ENCODE data around the gene PCDHB15.
"Not testable (repeated sequence)": the region's sequence is repeated elsewhere in the genome, so short reads cannot be mapped to it uniquely, and the experiment has no call there.

PCDHB15 gene

DNA sequence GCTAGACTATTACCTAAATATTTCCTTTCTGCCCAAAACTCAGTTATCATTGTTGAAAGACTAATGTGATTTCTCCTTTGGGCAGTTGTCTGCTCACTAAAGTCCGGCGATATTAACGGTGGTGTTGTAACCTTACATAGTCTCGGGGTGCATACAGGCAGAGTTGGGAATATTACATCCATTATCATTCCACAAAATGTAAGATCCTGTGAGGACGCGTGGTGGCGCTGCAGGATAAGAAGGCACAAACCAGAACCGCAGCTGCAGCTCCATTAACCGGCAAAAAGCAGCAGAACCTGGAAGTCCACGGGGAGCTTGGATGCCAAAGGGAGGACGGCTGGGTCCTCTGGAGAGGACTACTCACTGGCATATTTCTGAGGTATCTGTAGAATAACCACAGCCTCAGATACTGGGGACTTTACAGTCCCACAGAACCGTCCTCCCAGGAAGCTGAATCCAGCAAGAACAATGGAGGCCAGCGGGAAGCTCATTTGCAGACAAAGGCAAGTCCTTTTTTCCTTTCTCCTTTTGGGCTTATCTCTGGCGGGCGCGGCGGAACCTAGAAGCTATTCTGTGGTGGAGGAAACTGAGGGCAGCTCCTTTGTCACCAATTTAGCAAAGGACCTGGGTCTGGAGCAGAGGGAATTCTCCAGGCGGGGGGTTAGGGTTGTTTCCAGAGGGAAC lies 31.4 kb upstream of the PCDHB15 start, which contains the start of gene PCDHB13:
Gene PCDHB13, plus strand, starts transcription at position 264 of the 684 bp plus-strand sequence. Its CDS starts 205 bp downstream, at position 469.
- H4K91ac ChIP-seq (ENCODE audit: low read depth, low read length, poor library complexity); H2AK5ac ChIP-seq (ENCODE audit: low read depth, low read length); H3K27ac ChIP-seq (replicated peaks; ENCODE audit: low read length); H2BK12ac ChIP-seq (ENCODE audit: low read length); H4K8ac ChIP-seq (ENCODE audit: low read depth, low read length); H2BK5ac ChIP-seq (ENCODE audit: low read length); H3K18ac ChIP-seq (ENCODE audit: low read length); H2AFZ ChIP-seq (ENCODE audit: low read length); H3K79me1 ChIP-seq (ENCODE audit: low read depth, low read length); H3K9ac ChIP-seq (ENCODE audit: low read depth, low read length, poor library complexity); H2BK15ac ChIP-seq (ENCODE audit: low read length); H3K36me3 ChIP-seq (replicated peaks in 1 of 2; ENCODE audit: control insufficient read depth in 2 of 2, insufficient read depth in 2 of 2, low read length in 2 of 2); H3K4ac ChIP-seq (ENCODE audit: low read length); H3K14ac ChIP-seq (ENCODE audit: low read length); H3K4me3 ChIP-seq (ENCODE audit: low read length in 2 of 2); H2BK120ac ChIP-seq (ENCODE audit: low read depth, low read length); H3K4me2 ChIP-seq (ENCODE audit: insufficient read depth, low read length, poor library complexity, severe bottlenecking); H3K27me3 ChIP-seq (ENCODE audit: control insufficient read depth in 3 of 3, insufficient read depth in 3 of 3, low read depth in 1 of 3, low read length in 3 of 3); DNase-seq (ENCODE audit: low spot score); H3K23ac ChIP-seq (ENCODE audit: low read depth, low read length, poor library complexity); H3K4me1 ChIP-seq (ENCODE audit: control insufficient read depth in 2 of 2, insufficient read depth in 1 of 2, low read depth in 1 of 2, low read length in 2 of 2): not testable (repeated sequence)
- WGBS, 2 donors (ENCODE audit: extremely low coverage in 2 of 2, insufficient read length in 2 of 2, insufficient replicate concordance in 1 of 2): no CpG with 5 or more reads among the region's 18 CpGs
- H3K9me3 ChIP-seq (replicated peaks in 1 of 2; ENCODE audit: control insufficient read depth in 2 of 2, insufficient read depth in 1 of 2, low read depth in 1 of 2, low read length in 2 of 2): peaks cover 2 to 15% of the 10 kb centered on the region in 2 donors

DNA sequence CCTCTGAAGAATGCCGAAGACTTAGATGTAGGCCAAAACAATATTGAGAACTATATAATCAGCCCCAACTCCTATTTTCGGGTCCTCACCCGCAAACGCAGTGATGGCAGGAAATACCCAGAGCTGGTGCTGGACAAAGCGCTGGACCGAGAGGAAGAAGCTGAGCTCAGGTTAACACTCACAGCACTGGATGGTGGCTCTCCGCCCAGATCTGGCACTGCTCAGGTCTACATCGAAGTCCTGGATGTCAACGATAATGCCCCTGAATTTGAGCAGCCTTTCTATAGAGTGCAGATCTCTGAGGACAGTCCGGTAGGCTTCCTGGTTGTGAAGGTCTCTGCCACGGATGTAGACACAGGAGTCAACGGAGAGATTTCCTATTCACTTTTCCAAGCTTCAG lies 30.6 kb upstream of the PCDHB15 start:
- H4K8ac ChIP-seq (ENCODE audit: low read depth, low read length); H2BK12ac ChIP-seq (ENCODE audit: low read length); H3K27me3 ChIP-seq (ENCODE audit: control insufficient read depth in 3 of 3, insufficient read depth in 3 of 3, low read depth in 1 of 3, low read length in 3 of 3); H2AFZ ChIP-seq (ENCODE audit: low read length); H3K9ac ChIP-seq (ENCODE audit: low read depth, low read length, poor library complexity); H3K18ac ChIP-seq (ENCODE audit: low read length); H3K79me1 ChIP-seq (ENCODE audit: low read depth, low read length); H2AK5ac ChIP-seq (ENCODE audit: low read depth, low read length); H3K4me1 ChIP-seq (ENCODE audit: control insufficient read depth in 2 of 2, insufficient read depth in 1 of 2, low read depth in 1 of 2, low read length in 2 of 2); H2BK120ac ChIP-seq (ENCODE audit: low read depth, low read length); H3K23ac ChIP-seq (ENCODE audit: low read depth, low read length, poor library complexity); H2BK5ac ChIP-seq (ENCODE audit: low read length); DNase-seq (ENCODE audit: low spot score); H3K14ac ChIP-seq (ENCODE audit: low read length); H2BK15ac ChIP-seq (ENCODE audit: low read length); H3K4me2 ChIP-seq (ENCODE audit: insufficient read depth, low read length, poor library complexity, severe bottlenecking); H3K4ac ChIP-seq (ENCODE audit: low read length); H3K36me3 ChIP-seq (replicated peaks in 1 of 2; ENCODE audit: control insufficient read depth in 2 of 2, insufficient read depth in 2 of 2, low read length in 2 of 2); H3K4me3 ChIP-seq (ENCODE audit: low read length in 2 of 2); H3K27ac ChIP-seq (replicated peaks; ENCODE audit: low read length); H4K91ac ChIP-seq (ENCODE audit: low read depth, low read length, poor library complexity): not testable (repeated sequence)
- H3K9me3 ChIP-seq (replicated peaks in 1 of 2; ENCODE audit: control insufficient read depth in 2 of 2, insufficient read depth in 1 of 2, low read depth in 1 of 2, low read length in 2 of 2): peaks cover 2 to 20% of the 10 kb centered on the region in 2 donors
- WGBS, 2 donors (ENCODE audit: extremely low coverage in 2 of 2, insufficient read length in 2 of 2, insufficient replicate concordance in 1 of 2): no CpG with 5 or more reads among the region's 12 CpGs

DNA sequence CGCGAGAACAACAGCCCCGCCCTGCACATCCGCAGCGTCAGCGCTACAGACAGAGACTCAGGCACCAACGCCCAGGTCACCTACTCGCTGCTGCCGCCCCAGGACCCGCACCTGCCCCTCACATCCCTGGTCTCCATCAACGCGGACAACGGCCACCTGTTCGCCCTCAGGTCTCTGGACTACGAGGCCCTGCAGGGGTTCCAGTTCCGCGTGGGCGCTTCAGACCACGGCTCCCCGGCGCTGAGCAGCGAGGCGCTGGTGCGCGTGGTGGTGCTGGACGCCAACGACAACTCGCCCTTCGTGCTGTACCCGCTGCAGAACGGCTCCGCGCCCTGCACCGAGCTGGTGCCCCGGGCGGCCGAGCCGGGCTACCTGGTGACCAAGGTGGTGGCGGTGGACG lies 29.7 kb upstream of the PCDHB15 start:
- peaks cover 2 to 21% of the 10 kb centered on the region in 2 donors for H3K9me3 ChIP-seq (replicated peaks in 1 of 2; ENCODE audit: control insufficient read depth in 2 of 2, insufficient read depth in 1 of 2, low read depth in 1 of 2, low read length in 2 of 2)
- H3K27me3 ChIP-seq (ENCODE audit: control insufficient read depth in 3 of 3, insufficient read depth in 3 of 3, low read depth in 1 of 3, low read length in 3 of 3); H3K14ac ChIP-seq (ENCODE audit: low read length); H2BK12ac ChIP-seq (ENCODE audit: low read length); H4K91ac ChIP-seq (ENCODE audit: low read depth, low read length, poor library complexity); H3K4me3 ChIP-seq (ENCODE audit: low read length in 2 of 2); H4K8ac ChIP-seq (ENCODE audit: low read depth, low read length); H3K9ac ChIP-seq (ENCODE audit: low read depth, low read length, poor library complexity); H2BK5ac ChIP-seq (ENCODE audit: low read length); H2AFZ ChIP-seq (ENCODE audit: low read length); H3K23ac ChIP-seq (ENCODE audit: low read depth, low read length, poor library complexity); H3K4me2 ChIP-seq (ENCODE audit: insufficient read depth, low read length, poor library complexity, severe bottlenecking); H3K4ac ChIP-seq (ENCODE audit: low read length); H2AK5ac ChIP-seq (ENCODE audit: low read depth, low read length); H3K79me1 ChIP-seq (ENCODE audit: low read depth, low read length); DNase-seq (ENCODE audit: low spot score); H3K36me3 ChIP-seq (replicated peaks in 1 of 2; ENCODE audit: control insufficient read depth in 2 of 2, insufficient read depth in 2 of 2, low read length in 2 of 2); H3K27ac ChIP-seq (replicated peaks; ENCODE audit: low read length); H2BK15ac ChIP-seq (ENCODE audit: low read length); H3K18ac ChIP-seq (ENCODE audit: low read length); H2BK120ac ChIP-seq (ENCODE audit: low read depth, low read length); H3K4me1 ChIP-seq (ENCODE audit: control insufficient read depth in 2 of 2, insufficient read depth in 1 of 2, low read depth in 1 of 2, low read length in 2 of 2): not testable (repeated sequence)
- no CpG with 5 or more reads among the region's 40 CpGs for WGBS, 2 donors (ENCODE audit: extremely low coverage in 2 of 2, insufficient read length in 2 of 2, insufficient replicate concordance in 1 of 2)

DNA sequence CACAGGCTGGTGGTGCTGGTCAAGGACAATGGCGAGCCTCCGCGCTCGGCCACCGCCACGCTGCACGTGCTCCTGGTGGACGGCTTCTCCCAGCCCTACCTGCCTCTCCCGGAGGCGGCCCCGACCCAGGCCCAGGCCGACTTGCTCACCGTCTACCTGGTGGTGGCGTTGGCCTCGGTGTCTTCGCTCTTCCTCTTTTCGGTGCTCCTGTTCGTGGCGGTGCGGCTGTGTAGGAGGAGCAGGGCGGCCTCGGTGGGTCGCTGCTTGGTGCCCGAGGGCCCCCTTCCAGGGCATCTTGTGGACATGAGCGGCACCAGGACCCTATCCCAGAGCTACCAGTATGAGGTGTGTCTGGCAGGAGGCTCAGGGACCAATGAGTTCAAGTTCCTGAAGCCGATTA lies 29.2 kb upstream of the PCDHB15 start:
- H2BK5ac ChIP-seq (ENCODE audit: low read length); H4K8ac ChIP-seq (ENCODE audit: low read depth, low read length); H2BK15ac ChIP-seq (ENCODE audit: low read length); H3K4ac ChIP-seq (ENCODE audit: low read length); H3K14ac ChIP-seq (ENCODE audit: low read length); H3K4me2 ChIP-seq (ENCODE audit: insufficient read depth, low read length, poor library complexity, severe bottlenecking); H3K18ac ChIP-seq (ENCODE audit: low read length); H3K4me3 ChIP-seq (ENCODE audit: low read length in 2 of 2); H2AFZ ChIP-seq (ENCODE audit: low read length); H2BK120ac ChIP-seq (ENCODE audit: low read depth, low read length); H3K36me3 ChIP-seq (replicated peaks in 1 of 2; ENCODE audit: control insufficient read depth in 2 of 2, insufficient read depth in 2 of 2, low read length in 2 of 2); DNase-seq (ENCODE audit: low spot score); H3K27me3 ChIP-seq (ENCODE audit: control insufficient read depth in 3 of 3, insufficient read depth in 3 of 3, low read depth in 1 of 3, low read length in 3 of 3); H2AK5ac ChIP-seq (ENCODE audit: low read depth, low read length); H3K4me1 ChIP-seq (ENCODE audit: control insufficient read depth in 2 of 2, insufficient read depth in 1 of 2, low read depth in 1 of 2, low read length in 2 of 2); H4K91ac ChIP-seq (ENCODE audit: low read depth, low read length, poor library complexity); H2BK12ac ChIP-seq (ENCODE audit: low read length); H3K27ac ChIP-seq (replicated peaks; ENCODE audit: low read length); H3K79me1 ChIP-seq (ENCODE audit: low read depth, low read length); H3K9ac ChIP-seq (ENCODE audit: low read depth, low read length, poor library complexity); H3K23ac ChIP-seq (ENCODE audit: low read depth, low read length, poor library complexity): not testable (repeated sequence)
- H3K9me3 ChIP-seq (replicated peaks in 1 of 2; ENCODE audit: control insufficient read depth in 2 of 2, insufficient read depth in 1 of 2, low read depth in 1 of 2, low read length in 2 of 2): peaks cover 2 to 18% of the 10 kb centered on the region in 2 donors
- no CpG with 5 or more reads among the region's 26 CpGs for WGBS, 2 donors (ENCODE audit: extremely low coverage in 2 of 2, insufficient read length in 2 of 2, insufficient replicate concordance in 1 of 2)

All from neuronal stem cell (in vitro differentiated cells).